Colonic mucosa (tissue), 4 donors: ENCODE data around the gene EFCAB6. TPM values are rescaled to one million over a fixed set of nuclear protein-coding genes. Genes with fewer than 3 reads are reported as not detected.

Source experiments
- DNase-seq: peaks from one replicate; pipeline ENCODE4 v3.0.0-alpha.2; 2020
- H3K27ac ChIP-seq: fragments of 200-600 bp; one replicate; pipeline ENCODE4 v1.8.0; 2021
- H3K27me3 ChIP-seq: fragments of 200-600 bp; one replicate; pipeline ENCODE4 v1.8.0; 2021
- H3K36me3 ChIP-seq: fragments of 200-600 bp; one replicate; pipeline ENCODE4 v1.8.0; 2021
- H3K4me1 ChIP-seq: fragments of 200-600 bp; one replicate; pipeline ENCODE4 v1.8.0; 2021; ENCODE audit warnings: mild to moderate bottlenecking
- H3K4me3 ChIP-seq: fragments of 200-600 bp; one replicate; pipeline ENCODE4 v1.8.0; 2021
- H3K9ac ChIP-seq, 2 donors: one replicate each; pipeline ENCODE4 v1.7.0; 2013; ENCODE audit warnings: control low read depth in 2 of 2, low read depth in 2 of 2, low read length in 2 of 2
- H3K9me3 ChIP-seq: fragments of 200-600 bp; one replicate; pipeline ENCODE4 v1.8.0; 2021
- intact Hi-C: fragments of 100-400 bp; cut with DNase I; formaldehyde crosslinking; loops from one replicate; pipeline ENCODE4 v1.14.1; 2022
- total RNA-seq, 2 donors: library from RNA; stranded (reverse); fragmentation: NEBNext Ultra II Directional in 1 of 2; extraction: Animal tissue kit (Norgen Biotek cat#: 25700) in 1 of 2; gene quantifications; one replicate each; pipeline ENCODE4 v1.2.1, GENCODE V29; 2021
- TF ChIP-seq, protein P1 (sequence below): fragments of 200-600 bp; IDR thresholded peaks from one replicate; pipeline ENCODE4 v1.8.0; 2022; ENCODE audit warnings: antibody characterized with exemption, mild to moderate bottlenecking
- donor health status: healthy.
- donor health status: DM: no; HTN: no; CAD: no.
- donor health status: DM: no; HTN: no; CAD: no.

EFCAB6 gene
- total RNA-seq, 2 donors from 2014 or later = 0.35 to 0.80 TPM

DNA sequence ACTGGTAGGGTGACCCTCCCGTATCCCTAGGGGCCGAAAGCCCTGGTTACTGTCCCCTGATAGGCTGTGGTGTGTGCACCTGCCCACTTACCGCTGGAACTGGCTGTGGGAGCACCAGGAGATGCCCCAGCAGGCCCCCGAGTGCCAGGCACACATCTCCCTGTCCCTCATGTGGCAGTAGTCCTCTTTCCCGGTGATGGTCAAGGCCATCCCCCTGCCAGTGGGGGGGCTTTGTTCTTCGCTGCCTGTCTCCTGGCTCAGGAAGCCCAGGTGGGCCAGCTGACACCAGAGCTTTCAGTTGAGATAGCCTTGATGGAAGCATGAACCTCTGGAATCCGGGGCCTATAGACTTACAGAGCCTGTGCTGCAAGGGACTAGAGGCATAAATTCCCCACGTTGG lies 299.8 kb downstream of the EFCAB6 start:
- no peak overlapping the region for H3K27ac ChIP-seq
- intact Hi-C loops = no loop called here
- DNase-seq = no peak
- H3K4me3 ChIP-seq = no peak overlapping the region
- no peaks in the 10 kb centered on the region for H3K36me3 ChIP-seq
- H3K27me3 ChIP-seq = no peaks in the 10 kb centered on the region
- H3K9me3 ChIP-seq = no peaks in the 10 kb centered on the region
- H3K9ac ChIP-seq = no peak overlapping the region
- TF ChIP-seq, protein P1, sequence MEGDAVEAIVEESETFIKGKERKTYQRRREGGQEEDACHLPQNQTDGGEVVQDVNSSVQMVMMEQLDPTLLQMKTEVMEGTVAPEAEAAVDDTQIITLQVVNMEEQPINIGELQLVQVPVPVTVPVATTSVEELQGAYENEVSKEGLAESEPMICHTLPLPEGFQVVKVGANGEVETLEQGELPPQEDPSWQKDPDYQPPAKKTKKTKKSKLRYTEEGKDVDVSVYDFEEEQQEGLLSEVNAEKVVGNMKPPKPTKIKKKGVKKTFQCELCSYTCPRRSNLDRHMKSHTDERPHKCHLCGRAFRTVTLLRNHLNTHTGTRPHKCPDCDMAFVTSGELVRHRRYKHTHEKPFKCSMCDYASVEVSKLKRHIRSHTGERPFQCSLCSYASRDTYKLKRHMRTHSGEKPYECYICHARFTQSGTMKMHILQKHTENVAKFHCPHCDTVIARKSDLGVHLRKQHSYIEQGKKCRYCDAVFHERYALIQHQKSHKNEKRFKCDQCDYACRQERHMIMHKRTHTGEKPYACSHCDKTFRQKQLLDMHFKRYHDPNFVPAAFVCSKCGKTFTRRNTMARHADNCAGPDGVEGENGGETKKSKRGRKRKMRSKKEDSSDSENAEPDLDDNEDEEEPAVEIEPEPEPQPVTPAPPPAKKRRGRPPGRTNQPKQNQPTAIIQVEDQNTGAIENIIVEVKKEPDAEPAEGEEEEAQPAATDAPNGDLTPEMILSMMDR = no peak
- H3K4me1 ChIP-seq = no peaks in the 10 kb centered on the region

DNA sequence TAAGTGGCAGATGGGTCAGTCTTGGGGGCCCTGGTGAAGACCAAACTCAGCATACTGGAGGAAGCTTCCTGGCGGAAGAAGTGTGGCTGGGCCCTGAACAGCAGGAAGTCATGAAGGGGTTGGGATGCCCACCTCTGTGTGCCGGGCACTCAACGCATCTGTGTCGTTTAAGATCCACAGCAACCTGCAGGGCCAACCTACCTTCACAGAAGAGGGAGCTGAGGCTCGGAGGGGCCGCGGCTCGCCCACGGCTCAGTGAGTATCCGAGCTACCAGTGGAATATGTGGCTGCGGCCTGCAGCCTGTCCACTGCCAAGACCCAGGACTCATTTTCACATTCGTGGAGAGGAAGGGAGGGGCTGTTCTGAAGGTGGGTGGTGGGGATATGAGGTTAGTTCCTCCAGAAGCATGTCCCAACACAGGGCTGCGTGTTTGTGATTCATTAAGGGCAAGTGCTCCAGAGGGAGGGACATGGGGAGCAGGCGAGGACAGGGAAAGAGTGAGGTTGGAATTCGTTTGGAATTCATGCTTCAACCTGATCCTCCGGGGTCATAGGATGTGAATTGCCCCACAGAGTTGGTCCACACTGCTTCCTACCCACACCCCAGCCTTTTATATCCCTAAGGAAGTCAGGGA lies 300.7 kb downstream of the EFCAB6 start:
- no peaks in the 10 kb centered on the region for H3K36me3 ChIP-seq
- H3K9me3 ChIP-seq = no peaks in the 10 kb centered on the region
- DNase-seq = no peak
- intact Hi-C loops = no loop called here
- H3K4me3 ChIP-seq = no peak overlapping the region
- H3K27ac ChIP-seq = no peak overlapping the region
- TF ChIP-seq, protein P1 = no peak
- no peaks in the 10 kb centered on the region for H3K4me1 ChIP-seq
- no peaks in the 10 kb centered on the region for H3K27me3 ChIP-seq
- no peak overlapping the region for H3K9ac ChIP-seq

GRCh38 chr22:43510281-43511070 lies 301.6 kb downstream of the EFCAB6 start:
- Histone ChIP-seq H3K4me1 (no peaks in the 10 kb centered on the region), H3K9ac (no peak overlapping the region), H3K27ac (no peak overlapping the region), H3K4me3 (no peak overlapping the region), H3K36me3 (no peaks in the 10 kb centered on the region), H3K27me3 (no peaks in the 10 kb centered on the region), H3K9me3 (no peaks in the 10 kb centered on the region)
- DNase-seq = no peak
- intact Hi-C loops = no loop called here
- TF ChIP-seq, protein P1 = no peak

DNA sequence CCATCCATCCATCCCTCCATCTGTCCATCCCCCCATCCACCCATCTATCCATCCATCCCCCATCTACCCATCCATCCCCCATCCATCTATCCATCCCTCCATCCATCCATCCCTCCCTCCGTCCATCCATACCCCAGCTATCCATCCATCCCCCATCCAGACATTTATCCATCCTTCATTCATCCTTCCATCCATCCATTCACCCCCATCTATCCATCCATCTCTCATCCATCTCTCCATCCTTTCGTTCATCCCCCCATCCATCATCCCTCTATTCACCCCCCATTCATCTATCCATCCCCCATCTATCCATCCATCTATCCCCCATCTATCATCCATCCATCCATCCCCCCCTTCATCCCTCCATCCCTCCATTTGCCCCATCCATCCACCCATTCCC lies 302.8 kb downstream of the EFCAB6 start:
- intact Hi-C loops = no loop called here
- Histone ChIP-seq H3K27me3 (no peaks in the 10 kb centered on the region), H3K36me3 (no peaks in the 10 kb centered on the region), H3K27ac (no peak overlapping the region), H3K4me1 (no peaks in the 10 kb centered on the region), H3K9ac (no peak overlapping the region), H3K4me3 (no peak overlapping the region), H3K9me3 (no peaks in the 10 kb centered on the region)
- no peak for DNase-seq
- TF ChIP-seq, protein P1 = no peak

DNA sequence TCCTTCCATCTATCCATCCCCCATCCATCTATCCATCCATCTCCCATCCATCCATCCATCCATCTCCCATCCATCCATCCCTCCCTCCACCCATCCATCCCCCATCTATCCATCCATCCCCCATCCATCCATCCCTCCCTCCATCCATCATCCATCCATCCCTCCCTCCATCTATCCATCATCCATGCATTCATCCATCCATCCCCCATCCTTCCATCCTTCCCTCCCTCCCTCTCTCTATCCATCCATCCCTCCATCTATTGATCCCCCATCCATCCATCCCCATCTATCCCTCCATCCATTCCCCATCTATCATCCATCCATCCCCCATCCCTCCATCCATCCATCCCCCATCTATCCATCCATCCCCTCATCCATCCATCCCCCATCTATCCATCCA lies 303.6 kb downstream of the EFCAB6 start:
- Histone ChIP-seq H3K27ac (no peak overlapping the region), H3K4me1 (no peaks in the 10 kb centered on the region), H3K36me3 (no peaks in the 10 kb centered on the region), H3K27me3 (no peaks in the 10 kb centered on the region), H3K9ac (no peak overlapping the region), H3K9me3 (no peaks in the 10 kb centered on the region), H3K4me3 (no peak overlapping the region)
- DNase-seq = no peak
- TF ChIP-seq, protein P1 = no peak
- intact Hi-C loops = no loop called here
